GM10248 (cell line): ENCODE results near the gene KDR.

Source experiments
- CTCF ChIA-PET: fragments of 300-600 bp; sonication (Branson Sonifier 250); formaldehyde crosslinking; extraction: SDS; loops from one replicate; lab custom pipeline; 2021; ENCODE audit warnings: antibody characterized with exemption; lab: Yijun Ruan, JAX
- POLR2A ChIA-PET: fragments of 350-650 bp; sonication (Branson Sonifier 250); formaldehyde crosslinking; extraction: SDS; loops from one replicate; lab custom pipeline; 2020; ENCODE audit warnings: antibody characterized with exemption; lab: Yijun Ruan, JAX
- DNase-seq: peaks from one replicate; pipeline ENCODE4 v3.0.0; 2012; ENCODE audit errors: extremely low spot score
- CTCF ChIP-seq: IDR thresholded peaks from 2 replicates; pipeline ENCODE4 v1.5.1; 2012; ENCODE audit warnings: mild to moderate bottlenecking, low read depth; ENCODE audit errors: extremely low read depth, missing control alignments, control extremely low read depth

The KDR gene

GRCh38 chr4:55161739-55162138, 36.3 kb upstream of the KDR start:
- ChIA-PET POLR2A (no interaction called here), CTCF (no interaction called here)
- TF ChIP-seq CTCF: no peak
- no peak for DNase-seq

GRCh38 chr4:55159851-55160250, 34.5 kb upstream of the KDR start:
- no peak for TF ChIP-seq CTCF
- ChIA-PET CTCF (interaction anchor here (1.9 kb wide), 1 partner anchor 151 kb away, joined by 4 read pairs; no protein-coding TSS in a partner anchor), POLR2A (no interaction called here)
- DNase-seq: no peak

GRCh38 chr4:55158957-55159356, 33.6 kb upstream of the KDR start:
- TF ChIP-seq CTCF: no peak
- POLR2A ChIA-PET: no interaction called here
- CTCF ChIA-PET: interaction anchor here (1.3 to 1.9 kb wide), 2 partner anchors 14 to 150 kb away, joined by 4 read pairs; no protein-coding TSS in a partner anchor
- no peak for DNase-seq

GRCh38 chr4:55157559-55158277, 32.3 kb upstream of the KDR start:
- no peak for DNase-seq
- no peak for TF ChIP-seq CTCF
- CTCF ChIA-PET: interaction anchor here (1.3 kb wide), 1 partner anchor 12 kb away, joined by 4 read pairs; no protein-coding TSS in a partner anchor
- POLR2A ChIA-PET: no interaction called here

- no peak for DNase-seq
- CTCF ChIA-PET: no interaction called here
- TF ChIP-seq CTCF: no peak
- POLR2A ChIA-PET: no interaction called here
Measured at GRCh38 chr4:55154933-55155332, 29.5 kb upstream of the KDR start.

- ChIA-PET CTCF (interaction anchor here (0.7 to 0.9 kb wide), 2 partner anchors 13 to 17 kb away, joined by 3 read pairs; no protein-coding TSS in a partner anchor), POLR2A (no interaction called here)
- no peak for TF ChIP-seq CTCF
- DNase-seq: no peak
Measured at GRCh38 chr4:55154290-55154880, 29.0 kb upstream of the KDR start.
